RCC 7860 (cell line): Measurements from ENCODE around the gene C20orf96.
"Not testable (repeated sequence)": the region's sequence is repeated elsewhere in the genome, so short reads cannot be mapped to it uniquely, and the experiment has no call there.

Source experiments
- DNase-seq: peaks from one replicate; pipeline ENCODE4 v3.0.0-alpha.2; 2015; ENCODE audit warnings: low spot score
- FAIRE-seq: peaks from 2 replicates; lab custom pipeline; 2012; peaks lifted over from hg19 to GRCh38; lab: Jason Lieb, UNC

Gene C20orf96

GRCh38 chr20:242905-243304, 47.6 kb downstream of the C20orf96 start:
- FAIRE-seq, result no peak
- no peak for DNase-seq

- no peak for DNase-seq
- no peak for FAIRE-seq
Observed at GRCh38 chr20:237929-238328, 52.6 kb downstream of the C20orf96 start.

GRCh38 chr20:237489-237888, 53.1 kb downstream of the C20orf96 start:
- DNase-seq, result no peak
- FAIRE-seq, result no peak

DNA sequence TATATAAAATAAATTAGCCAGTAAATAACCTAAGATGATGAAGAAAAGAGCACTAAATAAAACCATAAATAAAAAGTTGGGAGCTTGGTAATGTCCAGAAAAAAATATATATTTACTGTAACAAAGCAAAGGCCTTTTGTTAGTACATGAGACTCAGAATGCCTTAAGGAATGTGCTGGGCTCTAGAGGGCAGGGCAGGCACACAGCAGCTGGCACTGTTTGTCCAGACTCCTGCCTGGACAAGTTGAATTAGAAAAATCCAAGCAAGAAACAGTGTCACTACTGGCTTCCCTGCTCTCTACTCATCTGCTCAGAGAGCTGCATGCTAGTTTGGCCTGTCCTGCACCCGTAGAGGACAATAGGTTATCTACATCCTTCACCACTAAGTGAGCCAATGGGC, 54.7 kb downstream of the C20orf96 start:
- no peak for DNase-seq
- no peak for FAIRE-seq

DNA sequence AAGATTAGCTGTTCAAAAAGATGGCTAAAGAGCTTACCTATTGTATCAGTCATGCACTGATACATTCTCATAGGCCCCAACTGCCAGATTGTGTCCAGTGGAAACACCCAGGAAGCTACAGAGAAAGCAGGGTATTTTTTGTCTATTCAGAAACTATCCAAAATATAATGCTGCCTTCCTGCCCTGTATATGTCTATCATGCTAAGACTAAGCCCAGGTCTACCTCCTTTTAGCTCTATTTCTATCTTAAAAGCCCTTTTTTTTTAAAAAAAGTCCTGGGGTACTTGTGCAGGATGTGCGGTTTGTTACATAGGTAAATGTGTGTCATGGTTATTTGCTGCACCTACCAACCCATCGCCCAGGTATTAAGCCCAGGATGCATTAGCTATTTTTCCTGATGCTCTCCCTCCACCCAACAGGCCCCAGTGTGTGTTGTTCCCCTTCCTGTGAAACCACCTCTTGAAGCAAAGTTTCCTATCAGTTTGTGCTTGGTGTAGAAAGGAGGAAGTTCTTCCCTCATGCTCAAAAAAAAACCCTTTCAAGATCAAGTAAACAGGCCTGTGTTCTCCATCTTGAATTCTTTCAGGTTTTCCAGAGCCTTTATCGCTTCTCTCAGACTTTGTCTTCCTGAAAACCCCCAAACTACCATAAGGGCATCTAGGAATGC, 63.0 kb downstream of the C20orf96 start:
- FAIRE-seq (no peak), DNase-seq (no peak)

DNA sequence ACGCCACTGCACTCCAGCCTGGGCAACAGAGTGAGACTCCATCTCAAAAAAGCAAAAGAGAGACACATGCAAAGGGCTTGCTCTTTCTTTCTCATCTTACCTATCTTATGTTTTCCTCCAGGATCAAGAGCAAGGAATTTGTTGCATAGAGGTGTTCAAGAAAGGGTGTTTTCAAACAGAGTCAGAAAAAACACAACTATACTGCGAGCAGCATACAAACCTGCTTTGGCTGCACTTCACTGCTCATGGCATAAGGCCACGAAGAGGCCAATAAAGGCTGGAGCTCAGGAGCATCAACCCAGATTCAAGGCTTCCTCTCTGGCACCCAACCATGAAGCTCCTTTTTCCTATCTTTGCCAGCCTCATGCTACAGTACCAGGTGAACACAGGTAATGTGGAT, 63.6 kb downstream of the C20orf96 start, which contains the start of gene DEFB129:
DEFB129 (plus strand) TSS at position 301 of the 400 bp plus-strand sequence; CDS start at position 332, 31 bp downstream.
- FAIRE-seq, result no peak
- DNase-seq, result no peak

DNA sequence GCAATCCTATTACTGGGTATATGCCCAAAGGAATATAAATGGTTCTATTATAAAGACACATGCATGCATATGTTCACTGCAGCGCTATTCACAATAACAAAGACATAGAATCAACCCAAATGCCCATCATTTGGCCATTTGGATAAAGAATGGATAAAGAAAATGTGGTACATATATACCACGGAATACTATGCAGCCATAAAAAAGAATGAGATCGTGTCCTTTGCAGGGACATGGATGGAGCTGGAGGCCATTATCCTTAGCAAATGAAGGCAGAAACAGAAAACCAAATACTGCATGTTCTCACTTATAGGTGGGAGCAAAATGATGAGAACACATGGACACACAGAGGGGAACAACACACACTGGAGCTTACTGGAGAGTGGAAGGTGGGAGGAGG, 64.7 kb downstream of the C20orf96 start:
- DNase-seq, FAIRE-seq: not testable (repeated sequence)

GRCh38 chr20:221258-221830, 69.2 kb downstream of the C20orf96 start:
- no peak for FAIRE-seq
- no peak for DNase-seq
